MCF 10A (cell line): ENCODE measurements around the gene SLC12A3. TPM values are rescaled to one million over a fixed set of nuclear protein-coding genes. Genes with fewer than 3 reads are reported as not detected.

Source experiments
- BruUV-seq: library from RNA; stranded (reverse); fragments of 400-500 nt; replicated peaks from 2 replicates; lab custom pipeline; 2021; lab: Mats Ljungman, UMichigan
- CTCF ChIA-PET: fragments of 300-600 bp; sonication (Branson Sonifier 250); formaldehyde crosslinking; extraction: SDS; loops from one replicate; lab custom pipeline; 2021; ENCODE audit warnings: antibody characterized with exemption, inconsistent platforms; lab: Yijun Ruan, JAX
- POLR2A ChIA-PET: fragments of 300-600, 350-650 bp; sonication (Branson Sonifier 250); formaldehyde crosslinking; extraction: SDS; loops from one replicate; lab custom pipeline; 2020; ENCODE audit warnings: antibody characterized with exemption, inconsistent platforms; lab: Yijun Ruan, JAX
- DNase-seq: peaks from one replicate; pipeline ENCODE4 v3.0.0-alpha.2; 2018; ENCODE audit not compliant: unreplicated experiment
- H3K27ac Mint-ChIP-seq: one replicate; pipeline ENCODE4 v1.8.0; 2022; ENCODE audit warnings: mild to moderate bottlenecking, low read depth, mixed read lengths; ENCODE audit not compliant: unreplicated experiment
- H3K27me3 Mint-ChIP-seq: one replicate; pipeline ENCODE4 v1.8.0; 2022; ENCODE audit warnings: mixed read lengths; ENCODE audit not compliant: insufficient read depth, unreplicated experiment
- H3K36me3 Mint-ChIP-seq: one replicate; pipeline ENCODE4 v1.8.0; 2022; ENCODE audit warnings: mild to moderate bottlenecking, moderate library complexity, mixed read lengths; ENCODE audit not compliant: insufficient read depth, unreplicated experiment
- H3K4me1 Mint-ChIP-seq: one replicate; pipeline ENCODE4 v1.8.0; 2022; ENCODE audit warnings: mixed read lengths; ENCODE audit not compliant: insufficient read depth, unreplicated experiment
- H3K4me3 Mint-ChIP-seq: one replicate; pipeline ENCODE4 v1.8.0; 2022; ENCODE audit warnings: mild to moderate bottlenecking, moderate library complexity, mixed read lengths; ENCODE audit not compliant: unreplicated experiment
- H3K9me3 Mint-ChIP-seq: one replicate; pipeline ENCODE4 v1.8.0; 2022; ENCODE audit warnings: mixed read lengths; ENCODE audit not compliant: unreplicated experiment
- CTCF ChIP-seq: fragments of 200-600 bp; IDR thresholded peaks from one replicate; pipeline ENCODE4 v1.8.0; 2022; ENCODE audit warnings: antibody characterized with exemption, mild to moderate bottlenecking; ENCODE audit not compliant: unreplicated experiment
- intact Hi-C: fragments of 100-400 bp; cut with micrococcal nuclease; formaldehyde crosslinking; loops from 2 replicates; pipeline ENCODE4 v1.14.1; 2022
- total RNA-seq: library from RNA; stranded (reverse); gene quantifications from 2 replicates; pipeline ENCODE4 v1.2.3, GENCODE V29; 2022

SLC12A3 gene
- total RNA-seq, 1 experiment from 2014 or later: not detected

DNA sequence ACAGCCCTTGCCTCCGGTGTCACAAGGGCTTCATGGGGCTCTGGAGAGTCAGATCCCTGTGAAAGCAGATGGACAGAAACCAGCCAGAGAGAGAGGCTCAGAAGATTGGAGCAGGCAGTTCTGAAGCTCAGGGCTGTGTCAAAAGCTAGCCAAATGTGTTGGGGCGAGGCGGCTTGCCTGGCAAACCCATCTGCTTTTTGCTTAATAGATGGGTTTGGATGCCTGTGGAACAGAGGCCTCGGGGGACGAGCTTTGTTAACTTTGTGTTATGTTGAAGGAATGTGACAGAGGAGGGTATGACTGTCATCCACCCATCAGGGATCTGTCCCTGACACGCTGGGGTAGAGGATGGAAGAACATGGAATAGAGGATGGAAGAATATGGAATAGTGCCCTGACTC, 21.0 kb upstream of the SLC12A3 start:
- H3K27ac Mint-ChIP-seq: no peak overlapping the region
- no peaks in the 10 kb centered on the region for H3K9me3 Mint-ChIP-seq
- no peak overlapping the region for H3K4me3 Mint-ChIP-seq
- no peak for TF ChIP-seq CTCF
- DNase-seq: no peak
- H3K36me3 Mint-ChIP-seq: peaks cover 25% of the 10 kb centered on the region
- H3K27me3 Mint-ChIP-seq: no peaks in the 10 kb centered on the region
- no TSS peak for BruUV-seq
- ChIA-PET CTCF (interaction anchor here (0.6 to 0.9 kb wide), 3 partner anchors 11 to 67 kb away, joined by 3 read pairs; no protein-coding TSS in a partner anchor), POLR2A (interaction anchor here (0.6 kb wide), 1 partner anchor 274 kb away, joined by 4 read pairs; no protein-coding TSS in a partner anchor)
- intact Hi-C loops: no loop called here
- peaks cover 15% of the 10 kb centered on the region for H3K4me1 Mint-ChIP-seq

- no peaks in the 10 kb centered on the region for H3K9me3 Mint-ChIP-seq
- DNase-seq: no peak
- ChIA-PET CTCF (interaction anchor here (0.5 to 1.3 kb wide), 5 partner anchors 9 to 321 kb away, joined by 3 to 5 read pairs (median 4); no protein-coding TSS in a partner anchor), POLR2A (interaction anchor here (0.6 to 1.7 kb wide), 5 partner anchors 8 to 67 kb away, joined by 3 to 5 read pairs (median 3); no protein-coding TSS in a partner anchor)
- BruUV-seq: no TSS peak
- peaks cover 15% of the 10 kb centered on the region for H3K36me3 Mint-ChIP-seq
- intact Hi-C loops: no loop called here
- peak overlapping the region; percentile 73 for H3K27ac Mint-ChIP-seq
- H3K27me3 Mint-ChIP-seq: no peaks in the 10 kb centered on the region
- TF ChIP-seq CTCF: no peak
- H3K4me3 Mint-ChIP-seq: no peak overlapping the region
- peaks cover 32% of the 10 kb centered on the region for H3K4me1 Mint-ChIP-seq
Measured at GRCh38 chr16:56847173-56847910, 17.7 kb upstream of the SLC12A3 start.

GRCh38 chr16:56848029-56848936, 16.7 kb upstream of the SLC12A3 start:
- DNase-seq: peak; percentile 78
- peaks cover 32% of the 10 kb centered on the region for H3K4me1 Mint-ChIP-seq
- H3K9me3 Mint-ChIP-seq: no peaks in the 10 kb centered on the region
- TF ChIP-seq CTCF: no peak
- POLR2A ChIA-PET: interaction anchor here (0.6 to 1.7 kb wide), 8 partner anchors 9 to 85 kb away, joined by 3 to 6 read pairs (median 4); partner anchors contain the start of gene HERPUD1
- peaks cover 7% of the 10 kb centered on the region for H3K36me3 Mint-ChIP-seq
- H3K27me3 Mint-ChIP-seq: no peaks in the 10 kb centered on the region
- CTCF ChIA-PET: interaction anchor here (0.7 to 1.3 kb wide), 5 partner anchors 10 to 252 kb away, joined by 4 to 5 read pairs (median 5); no protein-coding TSS in a partner anchor
- intact Hi-C loops: no loop called here
- peak overlapping the region; percentile 73 for H3K27ac Mint-ChIP-seq
- TSS peak; percentile 2 for BruUV-seq
- peak overlapping the region; percentile 21 for H3K4me3 Mint-ChIP-seq
